H1 (cell line): Measurements from ENCODE around the gene MXI1. TPM values are rescaled to one million over a fixed set of nuclear protein-coding genes. Genes with fewer than 3 reads are reported as not detected.

ENCODE experiments used
- CTCF ChIA-PET: fragments of 300-600 bp; sonication (Branson Sonifier 250); formaldehyde crosslinking; loops from one replicate; lab custom pipeline; 2021; ENCODE audit not compliant: partially characterized antibody; lab: Charles Lee
- POLR2A ChIA-PET: fragments of 300-600 bp; sonication (Branson Sonifier 250); formaldehyde crosslinking; loops from one replicate; lab custom pipeline; 2021; ENCODE audit warnings: inconsistent platforms; ENCODE audit not compliant: partially characterized antibody; lab: Charles Lee
- DNase-seq, 2 experiments: peaks; one replicate each; pipeline versions ENCODE4 v3.0.0 to v3.0.0-alpha.2; 2010 to 2022; ENCODE audit warnings: low spot score in 2 of 2, low read depth in 1 of 2, mixed read lengths in 1 of 2
- FAIRE-seq: peaks from 2 replicates; lab custom pipeline; 2011; peaks lifted over from hg19 to GRCh38; lab: Jason Lieb, UNC
- H2AFZ ChIP-seq: 2 replicates; pipeline ENCODE4 v1.8.1; 2012; ENCODE audit warnings: low read length, inconsistent platforms
- H2AK5ac ChIP-seq: 2 replicates; pipeline ENCODE4 v1.6.1; 2013; ENCODE audit warnings: low read depth, low read length
- H2BK120ac ChIP-seq: replicated peaks from 2 replicates; pipeline ENCODE3; 2013; ENCODE audit warnings: low read depth, low read length, inconsistent platforms
- H2BK12ac ChIP-seq: 2 replicates; pipeline ENCODE4 v1.6.1; 2013; ENCODE audit warnings: low read depth, low read length
- H2BK15ac ChIP-seq: 2 replicates; pipeline ENCODE4 v1.6.1; 2013; ENCODE audit warnings: low read length
- H2BK20ac ChIP-seq: 2 replicates; pipeline ENCODE4 v1.6.1; 2013; ENCODE audit warnings: low read length
- H2BK5ac ChIP-seq: 2 replicates; pipeline ENCODE4 v1.6.1; 2013; ENCODE audit warnings: low read depth, low read length
- H3K14ac ChIP-seq: 2 replicates; pipeline ENCODE4 v1.6.1; 2013; ENCODE audit warnings: inconsistent platforms; ENCODE audit not compliant: insufficient read length
- H3K18ac ChIP-seq: 2 replicates; pipeline ENCODE4 v1.6.1; 2013; ENCODE audit warnings: low read length; ENCODE audit errors: extremely low read depth
- H3K23ac ChIP-seq: 2 replicates; pipeline ENCODE4 v1.6.1; 2013; ENCODE audit warnings: inconsistent platforms; ENCODE audit not compliant: insufficient read length
- H3K23me2 ChIP-seq: 2 replicates; pipeline ENCODE4 v1.6.1; 2013; ENCODE audit warnings: low read depth, low read length
- H3K27ac ChIP-seq: 2 replicates; pipeline ENCODE4 v1.6.1; 2011; ENCODE audit warnings: low read depth, low read length, inconsistent platforms
- H3K27me3 ChIP-seq, 4 experiments: replicated peaks in 1 of 4; 1 replicate in 1 of 4; 2 replicates in 3 of 4; pipeline versions ENCODE4 v1.6.1 to v1.8.1; 2011 to 2013; ENCODE audit warnings: low read length in 3 of 4, mild to moderate bottlenecking in 3 of 4, inconsistent platforms in 2 of 4, mixed read lengths in 2 of 4, moderate library complexity in 1 of 4; ENCODE audit not compliant: control insufficient read depth in 3 of 4, insufficient read depth in 3 of 4; ENCODE audit errors: extremely low read depth in 1 of 4
- H3K36me3 ChIP-seq, 4 experiments: 2 replicates each; pipeline versions ENCODE4 v1.6.1 to v1.8.1; 2011 to 2013; ENCODE audit warnings: mild to moderate bottlenecking in 4 of 4, low read length in 3 of 4, moderate library complexity in 2 of 4, control low read depth in 1 of 4, inconsistent platforms in 1 of 4; ENCODE audit not compliant: insufficient read depth in 4 of 4, control insufficient read depth in 2 of 4
- H3K4ac ChIP-seq: replicated peaks from 2 replicates; pipeline ENCODE3; 2013; ENCODE audit warnings: low read length, low read depth, mixed read lengths, inconsistent platforms; ENCODE audit not compliant: insufficient read length
- H3K4me1 ChIP-seq, 4 experiments: replicated peaks in 1 of 4; 1 replicate in 1 of 4; 2 replicates in 3 of 4; pipeline versions ENCODE4 v1.6.1 to v1.8.1; 2011 to 2013; ENCODE audit warnings: low read length in 3 of 4, inconsistent platforms in 2 of 4, mixed read lengths in 1 of 4; ENCODE audit not compliant: insufficient read depth in 4 of 4, control insufficient read depth in 3 of 4
- H3K4me2 ChIP-seq, 2 experiments: 2 replicates each; pipeline versions ENCODE4 v1.6.1 to v1.8.1; 2011 to 2013; ENCODE audit warnings: low read depth in 2 of 2, low read length in 2 of 2, control low read depth in 1 of 2, inconsistent platforms in 1 of 2, mild to moderate bottlenecking in 1 of 2; ENCODE audit not compliant: insufficient read depth in 1 of 2
- H3K4me3 ChIP-seq, 4 experiments: fragments of 200-600, 300-600 bp in 1 of 4; sonication (generic), shearing (Covaris generic), sonication (Bioruptor Twin) in 1 of 4; 2 replicates each; pipeline versions ENCODE4 v1.5.1 to v1.8.1; 2011 to 2016; ENCODE audit warnings: low read length in 4 of 4, low read depth in 3 of 4, control low read depth in 2 of 4, inconsistent platforms in 2 of 4, mild to moderate bottlenecking in 2 of 4, mixed read lengths in 1 of 4, moderate library complexity in 1 of 4; ENCODE audit not compliant: insufficient read depth in 2 of 4; ENCODE audit errors: extremely low read depth in 1 of 4
- H3K56ac ChIP-seq: replicated peaks from 2 replicates; pipeline ENCODE3; 2013; ENCODE audit warnings: low read depth, mild to moderate bottlenecking, mixed read lengths, low read length, inconsistent platforms; ENCODE audit not compliant: insufficient read length
- H3K79me1 ChIP-seq: 2 replicates; pipeline ENCODE4 v1.6.1; 2013; ENCODE audit warnings: low read depth, low read length, control low read depth
- H3K79me2 ChIP-seq, 2 experiments: 2 replicates each; pipeline versions ENCODE4 v1.6.1 to v1.8.1; 2012 to 2013; ENCODE audit warnings: low read length in 2 of 2, mild to moderate bottlenecking in 2 of 2, inconsistent platforms in 1 of 2; ENCODE audit not compliant: insufficient read depth in 2 of 2, control insufficient read depth in 1 of 2
- H3K9ac ChIP-seq, 4 experiments: replicated peaks in 1 of 4; 1 replicate in 1 of 4; 2 replicates in 3 of 4; pipeline versions ENCODE4 v1.6.1 to v1.8.1; 2011 to 2013; ENCODE audit warnings: low read depth in 3 of 4, low read length in 3 of 4, control low read depth in 2 of 4, mild to moderate bottlenecking in 2 of 4, moderate library complexity in 2 of 4, inconsistent platforms in 1 of 4; ENCODE audit errors: extremely low read depth in 1 of 4
- H3K9me3 ChIP-seq, 2 experiments: 2 replicates each; pipeline versions ENCODE4 v1.6.1 to v1.8.1; 2012 to 2013; ENCODE audit warnings: mild to moderate bottlenecking in 2 of 2, moderate library complexity in 2 of 2, control low read depth in 1 of 2, inconsistent platforms in 1 of 2, low read depth in 1 of 2, low read length in 1 of 2, mixed read lengths in 1 of 2; ENCODE audit not compliant: insufficient read depth in 2 of 2
- H4K20me1 ChIP-seq, 2 experiments: replicated peaks in 1 of 2; 2 replicates each; pipeline versions ENCODE3 to v1.8.1; 2011 to 2013; ENCODE audit warnings: inconsistent platforms in 2 of 2, low read length in 2 of 2, mild to moderate bottlenecking in 1 of 2; ENCODE audit not compliant: insufficient read depth in 2 of 2, control insufficient read depth in 1 of 2
- H4K5ac ChIP-seq: 2 replicates; pipeline ENCODE4 v1.6.1; 2013; ENCODE audit warnings: low read length, low read depth, mixed read lengths, inconsistent platforms; ENCODE audit not compliant: insufficient read length
- H4K8ac ChIP-seq: 2 replicates; pipeline ENCODE4 v1.8.0; 2013; ENCODE audit warnings: mild to moderate bottlenecking, moderate library complexity, low read length, inconsistent platforms; ENCODE audit not compliant: insufficient read depth; ENCODE audit errors: extremely low read depth
- H4K91ac ChIP-seq: replicated peaks from 2 replicates; pipeline ENCODE3; 2013; ENCODE audit warnings: low read length, mixed read lengths, inconsistent platforms; ENCODE audit not compliant: insufficient read length
- CREB1 ChIP-seq: IDR thresholded peaks from 2 replicates; pipeline ENCODE4 v1.6.1; 2012; ENCODE audit warnings: inconsistent platforms
- E2F6 ChIP-seq: IDR thresholded peaks from 2 replicates; pipeline ENCODE4 v1.6.1; 2012; ENCODE audit warnings: inconsistent platforms
- NRF1 ChIP-seq: IDR thresholded peaks from 2 replicates; pipeline ENCODE4 v1.6.1; 2011; ENCODE audit warnings: mild to moderate bottlenecking, low read depth, low read length, improper control_type of control experiment
- POLR2AphosphoS5 ChIP-seq: IDR thresholded peaks from 2 replicates; pipeline ENCODE4 v1.6.1; 2011; ENCODE audit warnings: low read depth, low read length
- TCF12 ChIP-seq: IDR thresholded peaks from 2 replicates; pipeline ENCODE4 v1.6.1; 2011; ENCODE audit warnings: low read depth, mild to moderate bottlenecking, low read length
- WGBS, 2 experiments: shearing (Covaris generic) in 1 of 2; methylation state at CpG; one replicate each; pipeline versions ENCODE4 v1.1.6 to v1.1.7; 2013 to 2015; ENCODE audit warnings: low lambda C conversion rate in 2 of 2, mixed read lengths in 2 of 2, inconsistent platforms in 1 of 2, low coverage in 1 of 2, missing lambda C conversion rate in 1 of 2; ENCODE audit not compliant: insufficient replicate concordance in 2 of 2, insufficient coverage in 1 of 2, insufficient read length in 1 of 2; ENCODE audit errors: extremely low coverage in 1 of 2, missing lambda C conversion rate in 1 of 2; 5-methylcytosine and 5-hydroxymethylcytosine counted together
- polyA plus RNA-seq, 7 experiments: library from polyadenylated mRNA; depleted of rRNA in 3 of 7; stranded (reverse) in 5 of 7; unstranded in 2 of 7; fragments of >200 nt in 5 of 7; fragments of 200-250 nt in 2 of 7; gene quantifications; 1 replicate in 5 of 7; 2 replicates in 1 of 7; 4 replicates in 1 of 7; pipeline versions ENCODE4 v1.2.1 to v1.2.3, GENCODE V29; 2011 to 2013; ENCODE audit warnings: missing spikeins in 2 of 7, mixed read lengths in 2 of 7
- total RNA-seq: library from RNA; stranded (reverse); fragmentation: NEBNext Ultra II Directional; extraction: Animal tissue kit (Norgen Biotek cat#: 25700); gene quantifications from 2 replicates; pipeline ENCODE4 v1.2.1, GENCODE V29; 2021

Gene MXI1
- total and polyA plus RNA-seq, 2 of the 8 experiments (the other 6 are each of a cell fraction or from before 2014, with no cell fraction given), result 5.7 to 8.8 TPM

GRCh38 chr10:110244550-110244949 is 37.1 kb downstream of the MXI1 start:
- no peak overlapping the region for H4K8ac ChIP-seq
- no peak overlapping the region for H3K4me3 ChIP-seq
- no peak for DNase-seq
- no peak overlapping the region for H3K4ac ChIP-seq
- no peak overlapping the region for H2BK5ac ChIP-seq
- no peak overlapping the region for H2AK5ac ChIP-seq
- CTCF ChIA-PET, result interaction anchor here (0.7 to 1.6 kb wide), 8 partner anchors 33 to 288 kb away, joined by 3 to 5 read pairs (median 3); no protein-coding TSS in a partner anchor
- H3K18ac ChIP-seq, result no peak overlapping the region
- no peak overlapping the region for H4K5ac ChIP-seq
- FAIRE-seq, result no peak
- no peaks in the 10 kb centered on the region for H3K23me2 ChIP-seq
- no peak overlapping the region for H3K4me2 ChIP-seq
- H3K56ac ChIP-seq, result no peak overlapping the region
- H3K27ac ChIP-seq, result no peak overlapping the region
- no peaks in the 10 kb centered on the region for H3K79me1 ChIP-seq
- H2BK120ac ChIP-seq, result no peak overlapping the region
- no peak overlapping the region for H2BK20ac ChIP-seq
- H3K79me2 ChIP-seq, result no peaks in the 10 kb centered on the region
- H3K23ac ChIP-seq, result no peak overlapping the region
- no peak for TF ChIP-seq POLR2AphosphoS5
- TF ChIP-seq E2F6, result no peak
- TF ChIP-seq TCF12, result no peak
- no peak for TF ChIP-seq NRF1
- TF ChIP-seq CREB1, result no peak
- H2BK12ac ChIP-seq, result no peak overlapping the region
- H3K27me3 ChIP-seq, result no peaks in the 10 kb centered on the region
- no peak overlapping the region for H2AFZ ChIP-seq
- no peaks in the 10 kb centered on the region for H4K20me1 ChIP-seq
- no peaks in the 10 kb centered on the region for H3K36me3 ChIP-seq
- no peak overlapping the region for H2BK15ac ChIP-seq
- H3K4me1 ChIP-seq, result peaks cover 0 to 5% (median 0%) of the 10 kb centered on the region in 4 experiments; a peak in 2 of 7 replicates
- H3K9ac ChIP-seq, result no peak overlapping the region
- H4K91ac ChIP-seq, result no peak overlapping the region
- 61% methylated on average over 3 of the region's 3 CpGs; no CpG with 5 or more reads in 1 of the 2 experiments for WGBS, 2 experiments
- H3K14ac ChIP-seq, result no peak overlapping the region
- POLR2A ChIA-PET, result interaction anchor here (0.6 kb wide), 2 partner anchors 34 to 377 kb away, joined by 3 read pairs; no protein-coding TSS in a partner anchor
- H3K9me3 ChIP-seq, result no peaks in the 10 kb centered on the region
